Gastroesophageal sphincter (tissue), 3 donors: ENCODE data around the gene HECTD4.

ENCODE experiments used
- CTCF ChIP-seq, 4 experiments: fragments of 200-600 bp in 2 of 4; fragments of 450-650 bp in 2 of 4; sonication (generic) in 1 of 4; IDR thresholded peaks; one replicate each; pipeline ENCODE4 v1.5.1; 2017 to 2019; ENCODE audit warnings: antibody characterized with exemption in 4 of 4, mild to moderate bottlenecking in 2 of 4, moderate library complexity in 2 of 4
- EP300 ChIP-seq: sonication (generic); formaldehyde crosslinking; IDR thresholded peaks from one replicate; pipeline ENCODE4 v1.6.1; 2017; ENCODE audit warnings: antibody characterized with exemption, mild to moderate bottlenecking
- POLR2A ChIP-seq, 2 donors: fragments of 450-650 bp; IDR thresholded peaks; one replicate each; pipeline ENCODE4 v1.6.1; 2017; ENCODE audit warnings: antibody characterized with exemption in 2 of 2, mild to moderate bottlenecking in 2 of 2, moderate library complexity in 1 of 2
- POLR2AphosphoS5 ChIP-seq: sonication (generic); formaldehyde crosslinking; IDR thresholded peaks from one replicate; pipeline ENCODE4 v1.6.1; 2017; ENCODE audit warnings: antibody characterized with exemption

GRCh38 chr12:112325622-112326207, 56.5 kb downstream of the HECTD4 start:
- TF ChIP-seq CTCF (IDR thresholded peaks at IDR 0.05) = no peak
- no peak for TF ChIP-seq POLR2AphosphoS5
- no peak for TF ChIP-seq POLR2A (IDR thresholded peaks at IDR 0.05)
- no peak for TF ChIP-seq EP300
